ENCODE measurements around the gene DDB1.
A peak's percentile ranks its signal among the peaks of the same experiment; 100 is the strongest.

DDB1 gene

GRCh38 chr11:61354208-61354607, 21.3 kb upstream of the DDB1 start:
- no peak for DNase-seq

- no peak for DNase-seq
Observed at GRCh38 chr11:61353131-61354067, 20.5 kb upstream of the DDB1 start.

- no peak for DNase-seq
Observed at GRCh38 chr11:61352038-61352437, 19.1 kb upstream of the DDB1 start.

GRCh38 chr11:61350803-61351202, 17.9 kb upstream of the DDB1 start:
- DNase-seq = no peak

- DNase-seq = no peak
Observed at GRCh38 chr11:61350336-61350735, 17.4 kb upstream of the DDB1 start.

GRCh38 chr11:61349916-61350315, 17.0 kb upstream of the DDB1 start:
- no peak for DNase-seq

- DNase-seq = no peak
Observed at GRCh38 chr11:61349189-61349751, 16.4 kb upstream of the DDB1 start.

GRCh38 chr11:61347916-61348461, 15.1 kb upstream of the DDB1 start:
- no peak for DNase-seq

GRCh38 chr11:61345954-61346843, 13.3 kb upstream of the DDB1 start:
- no peak for DNase-seq

- DNase-seq = no peak
Observed at GRCh38 chr11:61345170-61345610, 12.3 kb upstream of the DDB1 start.

GRCh38 chr11:61343792-61344745, 11.2 kb upstream of the DDB1 start:
- DNase-seq = no peak

GRCh38 chr11:61342207-61342803, 9.4 kb upstream of the DDB1 start:
- DNase-seq = no peak

GRCh38 chr11:61341706-61342105, 8.8 kb upstream of the DDB1 start:
- no peak for DNase-seq

GRCh38 chr11:61340979-61341378, 8.1 kb upstream of the DDB1 start:
- no peak for DNase-seq

GRCh38 chr11:61339490-61339878, 6.6 kb upstream of the DDB1 start:
- DNase-seq = no peak

- no peak for DNase-seq
Observed at GRCh38 chr11:61338783-61339489, 6.0 kb upstream of the DDB1 start.

GRCh38 chr11:61337706-61338470, 5.0 kb upstream of the DDB1 start:
- DNase-seq = no peak

GRCh38 chr11:61336171-61336935, 3.4 kb upstream of the DDB1 start:
- DNase-seq = peak; percentile 72

- no peak for DNase-seq
Observed at GRCh38 chr11:61335355-61335710, 2.4 kb upstream of the DDB1 start.

Measured in NCI-H748 treated with DMSO at 0.1 percent for 48 hours (cell line).